ENCODE data around the gene ADGRL3.

GRCh38 chr4:61205066-61205465, 4.9 kb downstream of the ADGRL3 start:
- TF ChIP-seq, protein P1, sequence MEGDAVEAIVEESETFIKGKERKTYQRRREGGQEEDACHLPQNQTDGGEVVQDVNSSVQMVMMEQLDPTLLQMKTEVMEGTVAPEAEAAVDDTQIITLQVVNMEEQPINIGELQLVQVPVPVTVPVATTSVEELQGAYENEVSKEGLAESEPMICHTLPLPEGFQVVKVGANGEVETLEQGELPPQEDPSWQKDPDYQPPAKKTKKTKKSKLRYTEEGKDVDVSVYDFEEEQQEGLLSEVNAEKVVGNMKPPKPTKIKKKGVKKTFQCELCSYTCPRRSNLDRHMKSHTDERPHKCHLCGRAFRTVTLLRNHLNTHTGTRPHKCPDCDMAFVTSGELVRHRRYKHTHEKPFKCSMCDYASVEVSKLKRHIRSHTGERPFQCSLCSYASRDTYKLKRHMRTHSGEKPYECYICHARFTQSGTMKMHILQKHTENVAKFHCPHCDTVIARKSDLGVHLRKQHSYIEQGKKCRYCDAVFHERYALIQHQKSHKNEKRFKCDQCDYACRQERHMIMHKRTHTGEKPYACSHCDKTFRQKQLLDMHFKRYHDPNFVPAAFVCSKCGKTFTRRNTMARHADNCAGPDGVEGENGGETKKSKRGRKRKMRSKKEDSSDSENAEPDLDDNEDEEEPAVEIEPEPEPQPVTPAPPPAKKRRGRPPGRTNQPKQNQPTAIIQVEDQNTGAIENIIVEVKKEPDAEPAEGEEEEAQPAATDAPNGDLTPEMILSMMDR (IDR thresholded peaks at IDR 0.05), result no peak
- TF ChIP-seq POLR2A (IDR thresholded peaks at IDR 0.05), result no peak
